Tongue (tissue), 2 donors: Measurements from ENCODE around the gene CEBPE. TPM values are rescaled to one million over a fixed set of nuclear protein-coding genes. Genes with fewer than 3 reads are reported as not detected.
"Not testable (repeated sequence)": the region's sequence is repeated elsewhere in the genome, so short reads cannot be mapped to it uniquely, and the experiment has no call there.

Source experiments
- DNase-seq: peaks from one replicate; pipeline ENCODE4 v3.0.0-alpha.2; 2015
- total RNA-seq: library from RNA; depleted of rRNA; stranded (reverse); fragments of >200 nt; gene quantifications from one replicate; pipeline ENCODE4 v1.2.3, GENCODE V29; 2014

Gene CEBPE
- total RNA-seq, 1 donor from 2014 or later: not detected

DNA sequence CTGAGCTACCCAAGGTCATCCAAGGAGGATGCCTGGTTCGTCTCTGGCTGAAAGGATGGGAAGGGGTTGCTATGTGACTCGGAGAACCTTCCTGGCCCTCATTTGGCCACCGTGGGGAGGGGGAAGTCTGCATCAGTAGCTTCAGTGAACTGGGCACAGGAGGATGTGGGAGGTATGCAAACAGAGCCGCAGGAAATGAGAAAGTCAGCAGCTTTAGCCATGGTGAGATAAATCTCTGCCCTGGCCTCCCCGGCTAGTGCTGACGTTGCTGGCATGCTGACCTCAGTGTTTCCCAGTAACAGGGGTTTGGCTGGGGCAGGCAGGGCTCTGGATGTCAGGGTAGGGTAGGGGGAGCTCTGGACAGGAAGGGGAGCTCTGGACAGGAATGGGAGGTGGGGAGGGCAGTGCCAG is 2.3 kb upstream of the CEBPE start:
- no peak for DNase-seq

DNA sequence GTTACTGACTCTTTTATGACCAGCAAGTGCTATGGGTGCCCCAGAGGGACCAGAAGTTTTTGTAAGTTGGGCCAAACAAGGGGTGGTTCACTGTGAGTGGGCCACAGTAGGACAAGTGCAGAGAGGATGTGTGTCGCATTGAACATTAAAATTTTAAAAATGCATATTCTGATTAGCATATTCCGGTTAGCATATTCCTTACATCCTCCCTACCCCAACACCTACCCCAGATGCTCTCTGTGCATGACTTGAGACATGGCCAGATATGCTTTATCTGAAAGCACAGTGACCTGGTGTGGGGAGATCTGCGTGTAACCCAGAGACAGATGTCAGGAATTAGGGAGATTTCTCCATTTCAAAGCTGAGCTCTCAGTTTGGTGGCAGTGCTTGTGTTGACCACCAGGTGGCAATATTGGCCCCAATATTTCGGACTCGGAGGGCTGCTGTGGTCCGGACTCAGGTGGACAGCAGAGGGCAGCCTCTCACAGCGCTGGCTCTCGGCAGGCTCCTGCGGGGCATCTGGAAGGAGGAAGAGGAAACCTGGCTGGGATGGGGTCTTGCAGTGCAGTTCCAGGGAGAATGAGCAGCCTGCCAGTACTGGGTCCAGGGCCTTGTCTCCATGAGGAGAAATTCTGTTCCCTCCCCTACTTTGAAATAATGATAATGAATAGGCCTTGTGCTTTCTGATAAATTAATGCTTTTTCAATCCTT is 1.6 kb upstream of the CEBPE start:
- DNase-seq: peak; percentile 95

DNA sequence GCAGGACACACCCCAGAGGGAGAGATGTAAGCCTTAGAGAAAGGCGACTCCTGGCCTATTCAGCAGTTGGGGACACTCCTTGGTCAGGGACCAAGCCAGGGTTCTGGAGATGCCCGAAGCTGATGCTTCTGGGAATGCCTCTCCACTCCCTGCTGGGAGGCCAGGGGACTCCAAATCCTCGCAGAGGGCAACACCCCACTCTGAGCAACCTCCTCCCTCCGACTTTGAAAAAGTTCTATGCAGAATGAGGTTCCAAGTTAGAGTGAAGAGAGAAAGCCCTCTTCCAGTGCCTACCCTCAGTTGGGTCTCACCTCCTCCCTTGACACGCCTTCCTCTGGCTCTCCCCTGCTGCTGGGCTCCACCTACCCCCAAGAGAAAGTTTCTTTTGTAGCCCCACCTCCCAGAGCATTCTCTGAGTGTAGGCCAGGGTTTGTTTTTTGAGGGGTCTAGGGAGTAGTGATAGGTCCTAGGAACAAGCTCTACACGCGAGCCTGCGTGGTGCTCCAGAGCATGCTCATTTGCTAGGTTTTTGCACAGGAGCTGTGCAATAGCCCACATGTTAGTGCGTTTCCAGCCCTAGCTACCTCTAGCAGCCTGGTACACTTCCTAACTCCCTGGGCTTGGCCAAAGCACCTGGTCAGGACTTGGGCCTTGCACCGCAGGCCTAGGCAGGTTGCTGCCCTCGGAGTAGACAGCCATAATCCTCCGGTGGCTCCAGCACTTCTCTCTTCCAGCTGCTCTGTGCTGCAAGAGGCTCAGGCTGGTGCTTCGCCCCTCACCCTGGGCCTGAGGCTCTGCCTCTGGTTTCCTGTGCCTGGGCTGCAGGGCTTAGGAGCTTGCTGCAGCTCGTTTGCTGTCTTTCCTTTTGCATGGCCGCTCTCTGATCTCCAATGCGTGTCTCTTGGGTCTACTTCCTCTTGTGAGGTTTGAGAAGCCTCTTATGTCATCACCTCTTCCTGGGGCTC is 590 bp upstream of the CEBPE start:
- no peak for DNase-seq

DNA sequence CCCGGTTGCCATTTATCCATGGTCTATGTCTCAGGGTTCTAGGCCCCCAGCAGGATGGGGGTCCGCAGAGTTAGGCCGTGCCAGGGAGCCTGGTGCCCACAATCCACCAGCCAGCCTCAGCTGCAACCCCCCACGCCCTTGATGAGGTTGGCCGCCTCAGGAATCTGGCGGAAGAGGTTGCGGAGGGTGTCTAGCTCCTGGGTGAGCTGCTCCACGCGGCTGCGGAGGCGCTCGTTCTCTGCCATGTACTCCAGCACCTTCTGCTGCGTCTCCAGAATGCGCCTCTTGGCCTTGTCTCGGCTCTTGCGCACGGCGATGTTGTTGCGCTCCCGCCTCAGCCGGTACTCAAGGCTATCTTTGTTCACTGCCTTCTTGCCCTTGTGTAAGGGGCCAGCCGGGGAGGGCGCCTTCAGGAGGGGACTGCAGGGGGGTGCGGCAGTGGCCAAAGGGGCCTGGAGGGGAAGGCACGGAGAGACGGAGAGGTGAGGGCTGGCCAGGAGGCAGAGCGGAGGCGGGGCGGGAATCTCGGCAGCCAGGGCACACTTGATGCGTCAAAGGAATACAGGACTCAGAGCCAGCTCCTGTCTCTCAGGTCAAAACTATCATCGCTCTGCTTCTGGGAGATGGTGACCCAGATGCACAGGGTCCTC is 1.6 kb downstream of the CEBPE start:
- DNase-seq: no peak

DNA sequence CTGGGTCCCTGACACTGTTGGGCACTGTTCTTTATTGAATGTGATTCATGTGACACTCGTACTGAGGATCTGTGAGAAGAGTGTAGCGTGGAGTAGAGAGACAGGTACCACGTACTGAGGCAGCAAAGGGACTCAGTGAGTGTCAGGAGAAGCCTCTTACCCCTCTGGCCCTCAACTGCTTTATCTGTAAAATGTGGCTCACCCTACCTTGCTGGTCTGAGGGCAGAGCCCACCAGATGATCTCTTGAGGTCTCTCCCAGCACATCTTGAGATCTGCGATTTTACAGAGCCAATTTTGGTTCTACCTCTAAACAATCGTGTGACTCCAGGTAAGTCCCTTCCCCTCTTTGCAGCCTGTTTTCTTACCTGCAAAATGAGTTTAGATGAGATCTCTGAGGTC is 3.1 kb downstream of the CEBPE start:
- DNase-seq: no peak

DNA sequence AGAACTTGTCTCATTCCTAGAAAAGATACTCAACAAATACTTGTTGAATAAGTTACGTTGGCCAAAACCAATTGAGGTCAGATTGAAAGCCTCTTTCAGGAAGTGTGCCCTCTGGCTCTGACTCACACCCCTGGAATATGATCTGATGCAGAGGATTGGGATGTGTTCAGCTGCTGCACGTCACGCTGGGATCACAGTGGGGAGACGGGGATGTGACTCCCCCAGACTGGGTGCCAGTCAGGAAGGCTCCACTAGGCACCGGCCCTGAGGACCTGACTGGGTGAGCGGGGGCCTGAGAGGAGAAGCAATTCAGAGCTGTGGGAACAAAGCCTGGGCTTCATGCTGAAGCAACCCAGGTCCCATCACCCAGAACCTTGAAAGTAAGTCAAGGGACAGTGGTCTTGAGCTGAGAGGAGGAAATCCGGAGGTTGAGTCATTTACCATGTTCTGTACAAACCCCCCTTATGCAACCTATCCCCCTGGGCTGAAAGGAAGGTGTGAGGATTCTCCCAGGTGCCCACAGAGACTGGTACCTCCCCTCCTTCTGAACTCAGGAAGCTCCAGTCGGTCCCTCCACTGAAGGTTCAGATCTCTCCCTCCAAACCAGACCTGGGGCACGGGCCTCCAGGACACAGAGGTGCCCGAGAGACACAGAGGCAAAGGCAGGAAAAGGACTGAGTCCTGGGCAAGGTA is 3.9 kb downstream of the CEBPE start:
- no peak for DNase-seq

DNA sequence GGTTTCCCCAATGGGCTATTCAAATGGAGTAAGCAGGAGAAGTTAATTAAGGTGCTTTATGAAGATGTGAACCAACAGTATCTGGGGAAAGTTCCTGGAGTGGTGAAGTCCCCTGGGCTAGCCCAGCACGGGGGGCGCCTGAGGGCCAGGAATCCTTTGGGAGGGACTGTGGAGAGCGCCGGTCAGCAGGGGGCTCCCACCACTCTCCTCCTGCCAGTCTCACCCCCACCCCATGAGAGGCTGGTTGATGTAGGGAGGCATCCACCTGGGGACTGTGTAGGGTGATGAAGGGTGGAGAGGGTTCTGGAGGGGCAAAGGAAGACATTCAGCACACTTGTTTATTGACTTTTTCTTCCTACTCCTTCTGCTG is 4.4 kb downstream of the CEBPE start:
- DNase-seq: no peak

DNA sequence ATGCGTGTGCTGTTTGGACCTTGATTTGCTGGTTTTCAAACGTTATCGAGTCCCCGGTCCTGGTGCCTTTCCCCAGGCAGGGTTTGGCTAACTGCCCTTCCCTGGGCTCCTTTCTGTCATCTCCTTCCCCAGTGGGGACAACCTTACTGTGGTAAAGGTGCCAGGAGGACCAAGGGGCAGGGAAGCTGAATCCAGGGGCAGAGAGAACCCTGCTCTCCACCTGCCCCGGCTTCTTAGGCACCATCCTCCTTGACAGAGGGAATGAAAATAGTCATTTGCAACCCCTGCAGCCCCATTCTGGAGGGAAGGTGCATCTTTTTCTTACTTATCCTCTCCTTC is 5.0 kb downstream of the CEBPE start:
- no peak for DNase-seq

DNA sequence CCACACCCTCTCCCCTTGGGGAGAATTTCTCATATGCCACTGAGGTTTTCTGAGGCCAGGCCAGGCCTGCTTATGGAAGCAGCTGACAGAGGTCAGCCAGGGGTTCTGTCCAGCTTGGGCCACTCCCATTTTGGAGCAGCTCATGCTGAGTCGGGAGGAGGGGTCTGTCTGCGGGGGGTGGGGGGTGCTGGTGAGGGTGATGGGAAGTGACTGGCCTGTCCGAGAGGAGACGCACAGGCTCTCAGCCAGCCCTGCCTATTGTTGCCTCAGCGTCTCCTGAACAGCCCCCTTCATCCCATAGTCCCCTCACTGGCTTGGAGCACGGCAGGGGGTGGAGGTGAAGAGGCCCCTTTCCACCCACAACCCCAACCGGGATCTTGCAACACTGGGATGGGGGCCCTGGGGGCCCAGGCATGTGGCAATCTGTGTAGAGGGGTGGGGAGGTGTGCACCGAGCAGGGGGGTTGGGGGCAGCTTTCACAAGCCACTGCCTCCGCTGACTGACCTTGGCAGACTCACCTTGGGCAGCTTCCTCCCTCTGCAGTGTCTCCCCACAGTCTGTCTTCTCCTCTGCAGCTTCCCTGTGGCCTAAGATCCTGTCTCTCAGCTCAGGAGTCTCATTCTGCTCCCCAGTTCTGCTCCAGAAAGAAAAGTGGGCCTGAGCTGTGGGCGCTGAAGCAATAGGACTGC is 5.5 kb downstream of the CEBPE start:
- DNase-seq: no peak

DNA sequence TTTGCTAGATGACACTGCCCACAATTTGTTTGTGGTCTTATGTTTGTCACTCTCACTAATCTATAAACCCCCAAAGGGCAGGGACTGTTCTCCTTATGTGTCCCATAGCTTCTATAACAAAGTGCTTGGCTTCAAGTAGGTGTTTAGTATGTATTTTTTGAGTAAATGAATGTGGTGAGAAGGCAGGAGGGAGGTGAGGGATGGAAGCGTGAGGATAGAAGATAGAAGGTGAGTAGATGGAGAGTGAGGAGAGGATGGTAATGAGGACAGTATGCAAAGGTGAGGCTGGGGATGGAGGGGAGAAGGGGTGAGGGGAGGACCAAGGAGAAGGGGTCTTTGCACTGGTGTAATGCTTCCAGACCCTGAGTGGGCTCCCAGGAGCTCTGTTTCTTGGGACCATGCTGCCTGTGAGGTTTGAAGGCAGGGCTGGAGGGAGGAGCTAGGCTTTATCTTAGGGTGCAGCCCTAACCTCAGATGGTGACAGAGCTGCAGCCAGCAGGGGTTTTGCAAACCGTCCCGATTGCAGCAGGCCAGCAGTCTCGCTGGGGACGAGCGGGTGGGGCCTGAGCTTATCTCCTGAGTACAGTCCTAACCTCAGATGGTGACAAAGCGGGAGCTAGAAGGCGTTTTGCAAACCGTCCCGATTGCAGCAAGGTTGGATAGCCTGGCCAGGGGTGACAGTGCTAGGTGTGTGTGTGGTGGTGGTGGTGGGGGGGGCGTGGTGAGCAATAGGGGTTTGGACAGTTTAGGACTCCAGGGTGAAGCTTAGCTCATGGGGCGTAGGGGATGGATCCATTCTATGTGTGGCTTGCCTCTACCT is 6.5 kb downstream of the CEBPE start:
- DNase-seq: no peak

DNA sequence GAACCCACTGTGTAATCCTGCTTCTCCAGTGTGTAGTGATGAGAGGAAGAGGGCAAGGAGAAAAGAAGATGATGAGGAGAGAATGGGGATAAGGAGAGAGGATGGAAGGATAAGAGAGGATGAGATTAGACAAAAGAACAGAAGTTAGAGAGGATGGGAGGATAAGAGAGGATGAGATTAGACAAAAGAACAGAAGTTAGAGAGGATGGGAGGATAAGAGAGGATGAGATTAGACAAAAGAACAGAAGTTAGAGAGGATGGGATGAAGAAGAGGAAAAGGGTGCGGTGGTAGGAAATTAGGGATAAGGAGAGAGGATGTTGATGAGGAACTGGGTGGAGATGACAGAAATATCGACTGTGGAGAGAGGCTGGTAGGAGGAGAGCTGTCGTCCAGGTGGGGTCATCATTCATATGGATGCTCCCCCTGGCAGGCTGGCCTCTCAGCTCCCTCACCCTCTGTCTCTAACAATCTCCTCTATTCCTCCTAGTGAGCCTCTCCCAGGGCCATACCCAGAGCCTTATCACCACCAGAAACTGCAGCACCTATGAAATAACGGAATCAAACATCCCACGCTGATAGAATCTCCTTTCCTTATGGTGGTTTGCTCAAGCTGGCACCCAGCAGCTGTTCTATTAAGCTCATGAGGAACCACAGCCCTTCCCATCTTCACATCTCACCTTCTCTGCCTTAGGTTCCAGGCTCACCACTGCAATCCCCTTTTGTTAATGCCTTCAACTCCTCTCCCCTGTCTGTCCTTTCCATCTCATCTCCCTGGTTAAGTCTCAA is 8.3 kb downstream of the CEBPE start:
- DNase-seq: no peak

DNA sequence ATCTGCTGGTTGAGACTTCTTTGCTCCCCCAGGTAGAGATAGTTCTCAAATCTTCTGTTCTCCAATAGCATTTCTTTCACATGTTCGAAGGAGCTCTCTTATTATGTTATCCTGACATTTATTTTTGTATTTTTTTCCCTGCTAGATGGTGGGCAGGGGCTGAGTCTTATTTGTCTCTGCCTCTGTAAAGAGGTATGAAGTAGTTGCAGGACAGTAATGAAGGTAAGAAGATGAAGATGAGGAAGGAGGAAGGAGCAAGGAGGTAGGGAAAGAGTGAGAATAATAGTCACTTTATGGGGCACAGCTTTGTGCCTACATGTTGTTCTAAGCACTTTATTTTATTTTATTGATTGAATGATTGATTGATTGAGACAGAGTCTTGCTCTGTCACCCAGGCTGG is 9.3 kb downstream of the CEBPE start:
- DNase-seq: no peak

DNA sequence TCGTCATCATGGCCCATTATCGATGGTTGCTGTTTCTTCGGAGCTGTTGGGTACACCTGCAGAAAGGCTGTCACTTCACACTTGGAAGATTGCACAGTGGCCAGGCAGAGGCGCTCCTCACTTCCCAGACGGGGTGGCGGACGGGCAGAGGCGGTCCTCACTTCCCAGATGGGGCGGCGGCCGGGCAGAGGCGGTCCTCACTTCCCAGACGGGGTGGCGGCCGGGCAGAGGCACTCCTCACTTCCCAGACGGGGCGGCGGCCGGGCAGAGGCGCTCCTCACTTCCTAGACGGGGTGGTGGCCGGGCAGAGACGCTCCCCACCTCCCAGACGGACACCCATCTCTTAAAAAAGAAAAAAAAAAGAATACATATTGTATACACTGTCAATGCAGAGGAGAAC is 10.9 kb downstream of the CEBPE start:
- not testable (repeated sequence) for DNase-seq

DNA sequence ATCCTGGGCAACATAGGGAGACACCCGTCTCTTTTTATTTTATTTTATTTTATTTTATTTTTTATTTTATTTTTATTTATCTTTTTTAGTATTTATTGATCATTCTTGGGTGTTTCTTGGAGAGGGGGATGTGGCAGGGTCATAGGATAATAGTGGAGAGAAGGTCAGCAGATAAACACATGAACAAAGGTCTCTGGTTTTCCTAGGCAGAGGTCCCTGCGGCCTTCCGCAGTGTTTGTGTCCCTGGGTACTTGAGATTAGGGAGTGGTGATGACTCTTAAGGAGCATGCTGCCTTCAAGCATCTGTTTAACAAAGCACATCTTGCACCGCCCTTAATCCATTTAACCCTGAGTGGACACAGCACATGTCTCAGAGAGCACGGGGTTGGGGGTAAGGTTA is 11.4 kb downstream of the CEBPE start:
- not testable (repeated sequence) for DNase-seq

DNA sequence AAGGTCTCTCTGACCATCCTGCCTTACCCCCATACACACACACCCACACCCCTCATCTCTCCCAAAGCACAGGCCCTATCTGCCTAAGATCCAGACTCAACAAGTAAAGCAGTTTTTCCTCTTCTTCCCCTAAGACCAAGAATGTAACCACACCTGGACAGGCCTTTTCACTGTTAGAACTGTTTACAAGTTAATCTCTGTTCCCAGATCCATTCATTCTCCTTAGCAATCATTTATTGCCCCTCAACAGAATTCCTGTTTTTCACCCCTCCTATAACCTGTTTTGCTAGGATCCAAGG is 12.4 kb downstream of the CEBPE start:
- no peak for DNase-seq

DNA sequence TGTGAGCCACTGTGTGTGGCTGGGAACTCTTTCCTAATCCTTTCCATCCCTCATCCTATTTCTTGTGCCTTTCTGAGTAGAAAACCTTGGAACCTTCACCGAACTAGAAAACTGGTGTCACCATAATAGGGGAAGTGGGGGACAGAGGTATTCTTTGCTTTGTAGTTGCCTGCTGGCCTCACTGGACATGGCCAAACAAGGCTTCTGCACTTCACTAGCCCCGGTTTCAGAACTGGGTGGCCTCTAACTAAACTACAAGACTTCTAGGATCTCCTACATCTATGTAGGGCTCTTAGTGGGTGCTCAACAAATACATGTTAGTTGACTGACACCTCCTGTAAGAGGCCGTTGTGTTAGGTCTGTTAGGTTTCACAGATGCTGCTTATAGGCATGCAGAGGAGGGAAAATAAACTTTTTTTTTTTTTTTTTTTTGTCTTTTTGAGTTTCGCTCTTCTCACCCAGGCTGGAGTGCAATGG is 13.7 kb downstream of the CEBPE start:
- no peak for DNase-seq

DNA sequence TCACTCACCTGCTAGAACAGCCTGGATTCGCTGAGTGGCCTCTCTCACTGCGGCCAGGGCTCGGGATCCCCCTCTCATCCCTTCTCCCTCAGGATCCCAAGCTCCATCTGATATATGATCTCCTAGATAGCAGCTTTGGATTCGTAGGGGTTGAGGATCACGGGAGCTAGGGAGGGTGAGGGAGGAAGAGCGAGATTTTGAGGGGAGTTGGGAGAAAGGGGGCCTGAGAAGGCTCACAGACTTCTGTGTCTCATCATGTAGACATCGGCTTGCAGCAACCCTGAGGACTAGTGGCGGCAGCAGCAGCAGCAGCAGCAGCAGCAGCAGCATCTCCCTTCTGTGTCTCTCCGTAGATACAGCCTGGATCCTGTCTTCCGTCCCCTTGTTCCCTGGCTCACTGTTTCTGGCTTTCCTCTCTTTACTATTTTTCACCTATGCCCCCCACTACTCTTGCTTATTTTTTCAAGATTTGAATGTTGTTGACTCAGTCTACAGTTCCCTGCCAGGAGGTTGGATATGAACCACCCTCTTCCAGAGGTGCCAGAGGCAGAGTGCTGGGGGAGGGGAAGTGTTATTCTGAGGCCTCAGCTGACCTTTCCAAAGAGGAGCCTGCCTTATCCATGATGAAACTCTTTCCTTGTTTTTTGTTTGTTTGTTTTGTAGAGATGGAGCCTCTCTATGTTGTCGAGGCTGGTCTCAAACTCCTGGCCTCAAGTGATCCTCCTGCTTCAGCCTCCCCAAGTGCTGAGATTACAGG is 14.3 kb downstream of the CEBPE start, which contains the start of gene CIROP:
Gene CIROP, minus strand, starts transcription at position 399 of the 757 bp plus-strand sequence. Its CDS starts 69 bp downstream, at position 330.
- DNase-seq: no peak

DNA sequence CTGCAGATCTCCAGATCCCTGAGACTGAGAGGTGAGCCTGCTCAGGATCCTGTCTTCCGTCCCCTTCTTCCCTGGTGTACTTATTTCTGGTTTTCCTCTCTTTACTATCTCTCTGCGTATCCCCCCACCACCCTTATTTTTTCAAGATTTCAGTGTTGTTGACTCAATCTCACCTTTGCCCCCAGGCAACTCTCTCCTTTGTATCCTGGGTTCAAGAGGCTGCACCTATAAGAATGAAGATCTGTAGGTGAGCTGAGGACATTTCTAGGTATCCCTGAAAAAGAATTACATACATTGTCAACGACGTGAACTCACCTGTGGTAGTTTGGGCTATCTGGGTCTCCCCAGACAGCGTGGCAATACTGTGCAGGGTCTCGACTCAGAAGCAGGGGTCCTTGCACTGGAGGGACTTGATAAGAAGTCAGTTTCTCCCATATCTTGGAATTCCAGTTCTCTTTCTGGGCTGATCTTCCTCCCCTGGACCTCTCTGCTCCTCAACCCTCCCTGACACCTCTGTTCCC is 14.9 kb downstream of the CEBPE start:
- DNase-seq: no peak

DNA sequence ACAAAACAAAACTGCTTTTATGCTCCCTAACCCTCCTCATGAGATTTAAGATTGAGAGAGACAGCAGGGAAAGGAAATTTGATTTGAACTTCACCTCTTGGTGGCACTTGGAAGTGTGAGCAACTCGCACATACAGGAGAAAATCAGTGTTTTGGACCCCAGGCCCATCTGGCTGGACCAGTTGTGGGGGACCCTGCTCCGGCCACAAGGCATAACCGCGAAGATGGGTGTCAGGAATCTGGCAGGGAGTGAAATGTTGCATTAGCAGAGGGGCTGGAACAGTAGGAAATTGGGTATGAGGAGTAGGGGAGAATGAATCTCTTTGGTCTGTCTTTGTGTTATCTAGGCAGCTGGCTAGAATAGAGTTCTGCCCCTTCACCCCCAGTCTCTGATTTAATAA is 15.5 kb downstream of the CEBPE start:
- no peak for DNase-seq
